Retinal pigment epithelial cell (primary cell): Measurements from ENCODE around the gene NOVA2.

Experiments used
- DNase-seq: peaks from one replicate; pipeline ENCODE4 v3.0.0-alpha.2; 2010; ENCODE audit warnings: low read depth
- H3K4me3 ChIP-seq: 2 replicates; pipeline ENCODE4 v1.5.1; 2011; ENCODE audit warnings: mild to moderate bottlenecking, low read length, control low read depth, moderate library complexity
- CTCF ChIP-seq: conservative IDR thresholded peaks from 2 replicates; pipeline ENCODE4 v1.5.1; 2011; ENCODE audit warnings: low read depth, low read length, control low read depth, inconsistent platforms

The NOVA2 gene

GRCh38 chr19:45953676-45954075 is 20.0 kb downstream of the NOVA2 start:
- DNase-seq, result no peak
- no peak overlapping the region for H3K4me3 ChIP-seq
- TF ChIP-seq CTCF, result no peak

- DNase-seq, result no peak
- H3K4me3 ChIP-seq, result peak overlapping the region; percentile 18
- no peak for TF ChIP-seq CTCF
Measured at GRCh38 chr19:45952686-45953505, 20.8 kb downstream of the NOVA2 start.

- no peak for TF ChIP-seq CTCF
- no peak for DNase-seq
- no peak overlapping the region for H3K4me3 ChIP-seq
Measured at GRCh38 chr19:45952341-45952685, 21.4 kb downstream of the NOVA2 start.

- no peak overlapping the region for H3K4me3 ChIP-seq
- no peak for TF ChIP-seq CTCF
- no peak for DNase-seq
Measured at GRCh38 chr19:45947926-45948325, 25.7 kb downstream of the NOVA2 start.

GRCh38 chr19:45940515-45940805 is 33.2 kb downstream of the NOVA2 start:
- DNase-seq, result no peak
- TF ChIP-seq CTCF, result no peak
- H3K4me3 ChIP-seq, result no peak overlapping the region

GRCh38 chr19:45939792-45940514 is 33.7 kb downstream of the NOVA2 start:
- DNase-seq, result no peak
- H3K4me3 ChIP-seq, result no peak overlapping the region
- no peak for TF ChIP-seq CTCF
